K562 (cell line): ENCODE measurements around the gene UPF2. TPM values are rescaled to one million over a fixed set of nuclear protein-coding genes. Genes with fewer than 3 reads are reported as not detected.

Experiments
- ARHGAP35 ChIP-seq: fragments of 450-650 bp; IDR thresholded peaks from 2 replicates; pipeline ENCODE4 v1.6.1; 2018; ENCODE audit not compliant: partially characterized antibody
- ATF7 ChIP-seq: fragments of 450-650 bp; IDR thresholded peaks from 2 replicates; pipeline ENCODE4 v1.7.1; 2014; ENCODE audit warnings: mild to moderate bottlenecking, moderate library complexity
- FOSL1 ChIP-seq: fragments of 200-800 bp; sonication (Bioruptor generic); conservative IDR thresholded peaks from 2 replicates; pipeline ENCODE4 v1.6.1; 2016; ENCODE audit warnings: missing genetic modification characterization, missing compliant biosample characterization
- FUS ChIP-seq: fragments of 200-400 bp; formaldehyde crosslinking; optimal IDR thresholded peaks from 2 replicates; pipeline ENCODE3; 2017; ENCODE audit warnings: low read depth, low read length
- HNRNPUL1 ChIP-seq: fragments of 200-400 bp; formaldehyde crosslinking; IDR thresholded peaks from 2 replicates; pipeline ENCODE4 v1.6.1; 2017; ENCODE audit warnings: low read length
- KLF1 ChIP-seq: fragments of 450-650 bp; IDR thresholded peaks from 2 replicates; pipeline ENCODE4 v1.6.1; 2016; ENCODE audit warnings: missing genetic modification characterization, missing compliant biosample characterization
- LARP7 ChIP-seq: fragments of 450-650 bp; IDR thresholded peaks from 2 replicates; pipeline ENCODE4 v1.6.1; 2016
- NBN ChIP-seq: fragments of 450-650 bp; IDR thresholded peaks from 2 replicates; pipeline ENCODE4 v1.6.1; 2016; ENCODE audit warnings: low read depth, mild to moderate bottlenecking
- NR1H2 ChIP-seq: sonication (generic); formaldehyde crosslinking; IDR thresholded peaks from 2 replicates; pipeline ENCODE4 v1.4.0; 2020; ENCODE audit warnings: mild to moderate bottlenecking, missing genetic modification reagents
- NR2F6 ChIP-seq: fragments of 450-650 bp; formaldehyde crosslinking; IDR thresholded peaks from 2 replicates; pipeline ENCODE4 v1.4.0; 2020; ENCODE audit warnings: mild to moderate bottlenecking
- PRPF4 ChIP-seq: fragments of 200-400 bp; formaldehyde crosslinking; IDR thresholded peaks from one replicate; pipeline ENCODE4 v1.6.1; 2017; ENCODE audit warnings: low read length, low read depth, mild to moderate bottlenecking; ENCODE audit not compliant: insufficient read depth, poor library complexity, severe bottlenecking
- SIRT6 ChIP-seq: IDR thresholded peaks from one replicate; pipeline ENCODE4 v1.6.1; 2012; ENCODE audit warnings: low read depth, mild to moderate bottlenecking, control low read depth, inconsistent platforms, low read length, moderate library complexity
- SREBF1 ChIP-seq: fragments of 150-350 bp; IDR thresholded peaks from 2 replicates; pipeline ENCODE4 v1.6.1; 2014; ENCODE audit warnings: antibody characterized with exemption, low read depth, low read length, borderline replicate concordance
- TAF9B ChIP-seq: fragments of 450-650 bp; IDR thresholded peaks from 2 replicates; pipeline ENCODE4 v1.6.1; 2018; ENCODE audit warnings: mild to moderate bottlenecking; ENCODE audit not compliant: partially characterized antibody
- TEAD4 ChIP-seq, 2 experiments: sonication (generic) in 1 of 2; formaldehyde crosslinking in 1 of 2; IDR thresholded peaks; 2 replicates each; pipeline versions ENCODE4 v1.6.1 to v1.8.0; 2012 to 2022; ENCODE audit warnings: borderline replicate concordance in 1 of 2, inconsistent platforms in 1 of 2, low read length in 1 of 2, mild to moderate bottlenecking in 1 of 2, missing genetic modification reagents in 1 of 2
- YY1 ChIP-seq, 3 experiments: IDR thresholded peaks; 2 replicates each; pipeline ENCODE4 v1.6.1; 2011; ENCODE audit warnings: low read length in 2 of 3, mild to moderate bottlenecking in 2 of 3, moderate library complexity in 2 of 3, borderline replicate concordance in 1 of 3, control low read depth in 1 of 3, low read depth in 1 of 3; ENCODE audit not compliant: insufficient read depth in 3 of 3, insufficient replicate concordance in 2 of 3, control insufficient read depth in 1 of 3, insufficient read length in 1 of 3; ENCODE audit errors: extremely low read depth in 1 of 3
- polyA plus RNA-seq, 8 experiments: library from polyadenylated mRNA; depleted of rRNA in 4 of 8; stranded (reverse) in 5 of 8; unstranded in 3 of 8; fragments of >200 nt; fragmentation: Nextera tagmentation in 2 of 8; fragmentation: Illumina TruSeq in 1 of 8; extraction: Ambion mirVana in 2 of 8; extraction: Trizol in 1 of 8; gene quantifications; 2 replicates each; pipeline versions ENCODE4 v1.2.1 to v1.2.3, GENCODE V29; 2011 to 2014; ENCODE audit warnings: inconsistent platforms in 1 of 8, missing spikeins in 1 of 8
- total RNA-seq, 7 experiments: library from RNA; depleted of rRNA in 6 of 7; stranded (reverse); fragments of >200 nt in 6 of 7; fragmentation: Illumina TruSeq in 2 of 7; extraction: Trizol in 2 of 7; gene quantifications; 2 replicates each; pipeline versions ENCODE4 v1.2.1 to v1.2.3, GENCODE V29; 2011 to 2021; ENCODE audit warnings: low replicate concordance in 1 of 7
- TF ChIP-seq, protein P1 (sequence below): sonication (generic); formaldehyde crosslinking; IDR thresholded peaks from 2 replicates; pipeline ENCODE4 v1.8.0; 2022; ENCODE audit warnings: mild to moderate bottlenecking, missing genetic modification reagents, borderline replicate concordance
- TF ChIP-seq, protein P2 (sequence below): fragments of 450-650 bp; IDR thresholded peaks from 2 replicates; pipeline ENCODE4 v1.7.0; 2016; ENCODE audit warnings: borderline replicate concordance
- TF ChIP-seq, protein P3 (sequence below): fragments of 250-450 bp; sonication (Bioruptor Pico); IDR thresholded peaks from 2 replicates; pipeline ENCODE4 v1.9.0; 2021; ENCODE audit warnings: mild to moderate bottlenecking
- TF ChIP-seq, protein P4 (sequence below): fragments of 250-450 bp; sonication (Bioruptor Pico); IDR thresholded peaks from 2 replicates; pipeline ENCODE4 v1.5.0; 2021; ENCODE audit warnings: mild to moderate bottlenecking, moderate library complexity

The UPF2 gene
- total and polyA plus RNA-seq, 9 of the 15 experiments (the other 6 are each of a cell fraction or from before 2014, with no cell fraction given), result 13.9 to 37.7 (median 23.7) TPM

DNA sequence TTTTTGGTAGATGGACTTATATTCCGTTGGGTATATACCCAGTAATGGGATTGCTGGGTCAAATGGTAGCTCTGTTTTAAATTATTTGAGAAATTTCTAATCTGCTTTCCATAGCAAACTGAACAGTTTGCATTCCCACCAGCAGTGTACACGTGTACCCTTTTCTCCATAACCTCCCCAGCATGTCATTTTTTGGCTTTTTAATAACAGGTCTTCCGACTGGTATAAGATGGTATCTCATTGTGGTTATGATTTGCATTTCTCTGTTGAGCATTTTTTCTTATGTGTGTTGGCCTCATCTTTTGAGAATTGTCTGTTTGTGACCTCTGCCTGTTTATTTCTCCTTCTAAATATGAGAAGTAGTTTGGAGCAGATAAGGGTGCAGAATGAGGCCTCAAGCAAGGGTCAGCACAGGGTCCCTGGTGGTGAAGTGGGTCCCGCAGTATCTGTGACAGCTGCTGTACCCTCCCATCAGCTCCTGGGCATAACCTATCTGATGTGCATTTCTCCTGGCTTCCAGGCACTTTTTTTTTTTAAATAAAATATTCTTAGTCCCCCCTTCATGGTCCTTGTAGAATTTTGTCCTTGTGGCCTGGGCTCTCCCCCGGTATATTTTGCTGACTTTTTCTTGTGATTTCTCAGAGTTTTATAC is 145.9 kb downstream of the UPF2 start (continued):
- TF ChIP-seq, protein P1, sequence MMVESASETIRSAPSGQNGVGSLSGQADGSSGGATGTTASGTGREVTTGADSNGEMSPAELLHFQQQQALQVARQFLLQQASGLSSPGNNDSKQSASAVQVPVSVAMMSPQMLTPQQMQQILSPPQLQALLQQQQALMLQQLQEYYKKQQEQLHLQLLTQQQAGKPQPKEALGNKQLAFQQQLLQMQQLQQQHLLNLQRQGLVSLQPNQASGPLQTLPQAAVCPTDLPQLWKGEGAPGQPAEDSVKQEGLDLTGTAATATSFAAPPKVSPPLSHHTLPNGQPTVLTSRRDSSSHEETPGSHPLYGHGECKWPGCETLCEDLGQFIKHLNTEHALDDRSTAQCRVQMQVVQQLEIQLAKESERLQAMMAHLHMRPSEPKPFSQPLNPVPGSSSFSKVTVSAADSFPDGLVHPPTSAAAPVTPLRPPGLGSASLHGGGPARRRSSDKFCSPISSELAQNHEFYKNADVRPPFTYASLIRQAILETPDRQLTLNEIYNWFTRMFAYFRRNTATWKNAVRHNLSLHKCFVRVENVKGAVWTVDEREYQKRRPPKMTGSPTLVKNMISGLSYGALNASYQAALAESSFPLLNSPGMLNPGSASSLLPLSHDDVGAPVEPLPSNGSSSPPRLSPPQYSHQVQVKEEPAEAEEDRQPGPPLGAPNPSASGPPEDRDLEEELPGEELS (CRISPR knock-in tag), result no peak
- TF ChIP-seq NR2F6 (no peak), ATF7 (no peak), LARP7 (no peak), FUS (no peak), PRPF4 (no peak), ARHGAP35 (no peak), NR1H2 (CRISPR knock-in tag) (no peak), TAF9B (no peak), SREBF1 (no peak), KLF1 (tag) (no peak), TEAD4 (IDR thresholded peaks at IDR 0.05; ENCODE audit: low read length) (peak; percentile 19; the same call in 1 of the 2 replicates), TEAD4 (CRISPR knock-in tag; IDR thresholded peaks at IDR 0.05; ENCODE audit: borderline replicate concordance) (no peak), HNRNPUL1 (no peak), NBN (0 out of 2 replicates have a peak, but pooled peaks have one; percentile 37), FOSL1 (tag) (no peak), YY1 (IDR thresholded peaks at IDR 0.05; ENCODE audit: borderline replicate concordance in 1 of 3, control insufficient read depth in 1 of 3, extremely low read depth in 1 of 3, insufficient read depth in 3 of 3, insufficient read length in 1 of 3, insufficient replicate concordance in 2 of 3, low read depth in 1 of 3, low read length in 2 of 3) (no peak), SIRT6 (no peak)
- TF ChIP-seq, protein P2, sequence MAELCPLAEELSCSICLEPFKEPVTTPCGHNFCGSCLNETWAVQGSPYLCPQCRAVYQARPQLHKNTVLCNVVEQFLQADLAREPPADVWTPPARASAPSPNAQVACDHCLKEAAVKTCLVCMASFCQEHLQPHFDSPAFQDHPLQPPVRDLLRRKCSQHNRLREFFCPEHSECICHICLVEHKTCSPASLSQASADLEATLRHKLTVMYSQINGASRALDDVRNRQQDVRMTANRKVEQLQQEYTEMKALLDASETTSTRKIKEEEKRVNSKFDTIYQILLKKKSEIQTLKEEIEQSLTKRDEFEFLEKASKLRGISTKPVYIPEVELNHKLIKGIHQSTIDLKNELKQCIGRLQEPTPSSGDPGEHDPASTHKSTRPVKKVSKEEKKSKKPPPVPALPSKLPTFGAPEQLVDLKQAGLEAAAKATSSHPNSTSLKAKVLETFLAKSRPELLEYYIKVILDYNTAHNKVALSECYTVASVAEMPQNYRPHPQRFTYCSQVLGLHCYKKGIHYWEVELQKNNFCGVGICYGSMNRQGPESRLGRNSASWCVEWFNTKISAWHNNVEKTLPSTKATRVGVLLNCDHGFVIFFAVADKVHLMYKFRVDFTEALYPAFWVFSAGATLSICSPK, result 0 out of 2 replicates have a peak, but pooled peaks have one; percentile 46
- TF ChIP-seq, protein P3, sequence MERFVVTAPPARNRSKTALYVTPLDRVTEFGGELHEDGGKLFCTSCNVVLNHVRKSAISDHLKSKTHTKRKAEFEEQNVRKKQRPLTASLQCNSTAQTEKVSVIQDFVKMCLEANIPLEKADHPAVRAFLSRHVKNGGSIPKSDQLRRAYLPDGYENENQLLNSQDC (CRISPR knock-in tag), result no peak
- TF ChIP-seq, protein P4, sequence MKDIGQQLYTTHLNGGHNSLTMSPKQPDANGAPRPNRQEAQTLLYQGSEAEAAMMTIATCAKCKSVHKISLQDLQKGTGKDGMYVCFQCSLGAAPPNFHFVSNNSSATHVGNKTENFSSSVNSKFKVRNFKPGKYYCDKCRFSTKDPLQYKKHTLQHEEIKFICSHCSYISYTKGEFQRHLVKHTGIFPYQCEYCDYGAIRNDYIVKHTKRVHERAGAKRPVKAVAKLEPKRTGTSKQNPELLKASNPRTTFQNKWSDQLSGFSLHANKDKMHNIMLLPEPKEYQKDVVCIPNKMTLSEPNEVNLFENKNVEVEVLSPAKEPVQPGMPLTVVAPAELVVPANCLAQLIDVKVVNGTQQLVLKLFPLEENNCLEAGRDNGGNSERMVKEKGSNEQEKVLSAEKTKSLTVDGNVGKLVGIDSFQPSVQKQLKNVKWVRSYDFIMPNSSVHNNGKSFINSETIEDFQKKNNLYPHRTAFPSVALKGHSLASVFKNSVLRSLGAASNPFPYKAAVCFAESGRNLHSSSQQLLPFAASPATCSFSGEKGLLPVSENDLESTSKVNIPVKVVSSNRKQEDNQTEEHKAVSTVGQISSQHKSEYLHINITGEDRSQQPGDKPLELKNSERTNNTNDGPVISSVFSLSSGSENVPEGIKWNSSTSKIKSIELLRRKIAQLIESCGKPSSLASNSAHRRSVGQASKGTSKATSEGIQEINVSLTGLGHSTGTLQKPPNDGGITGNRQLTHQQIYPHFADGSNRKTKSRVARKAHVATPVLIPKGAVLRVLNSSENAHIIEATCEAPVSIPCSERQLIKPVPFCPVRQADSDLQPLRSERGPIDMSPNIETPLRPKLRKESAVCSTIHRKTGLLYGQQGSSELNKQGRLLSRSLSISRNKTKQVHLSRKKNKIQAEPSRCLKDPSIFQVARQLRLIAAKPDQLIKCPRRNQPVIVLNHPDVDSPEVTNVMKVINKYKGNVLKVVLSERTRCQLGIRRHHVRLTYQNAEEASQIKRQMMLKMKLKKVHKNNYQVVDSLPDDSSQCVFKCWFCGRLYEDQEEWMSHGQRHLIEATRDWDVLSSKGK (CRISPR knock-in tag), result no peak
